ENCODE results near the gene BPIFA1. TPM values are rescaled to one million over a fixed set of nuclear protein-coding genes. Genes with fewer than 3 reads are reported as not detected.
A peak's percentile ranks its signal among the peaks of the same experiment; 100 is the strongest.

Gene BPIFA1
- total and polyA plus RNA-seq, 8 donors = not detected

GRCh38 chr20:33210371-33210770 lies 25.4 kb upstream of the BPIFA1 start:
- intact Hi-C loops (cut with DNase I) = loop anchor here in 1 of 3 donors (5.0 kb wide), 1 partner anchor 118 kb away; no protein-coding TSS in a partner anchor
- DNase-seq = no peak
- no peak for TF ChIP-seq CTCF (IDR thresholded peaks at IDR 0.05)

GRCh38 chr20:33211817-33212424 lies 23.9 kb upstream of the BPIFA1 start:
- FAIRE-seq (no peak), ATAC-seq (peak; percentile 87 to 97 (median 96)), DNase-seq (peak; percentile 42 to 80 (median 66))
- Histone ChIP-seq H3K4me1 (peaks cover 0 to 3% (median 0%) of the 10 kb centered on the region in 3 donors), H3K27me3 (no peaks in the 10 kb centered on the region), H3K9me3 (no peaks in the 10 kb centered on the region), H3K27ac (no peak overlapping the region), H3K36me3 (no peaks in the 10 kb centered on the region), H3K4me3 (no peak overlapping the region)
- intact Hi-C loops (cut with DNase I) = loop anchor here in 1 of 3 donors (5.0 kb wide), 1 partner anchor 120 kb away; no protein-coding TSS in a partner anchor
- 6 to 7% methylated on average over 5 of the region's 5 CpGs for WGBS, 2 donors
- peak; percentile 18 to 53 (median 40) for TF ChIP-seq CTCF (IDR thresholded peaks at IDR 0.05)

More at GRCh38 chr20:33210371-33210770, 25.4 kb upstream of the BPIFA1 start:
- no peak for FAIRE-seq
- no peak for ATAC-seq
- no peaks in the 10 kb centered on the region for H3K36me3 ChIP-seq
- no peak overlapping the region for H3K27ac ChIP-seq
- H3K4me3 ChIP-seq = no peak overlapping the region
- H3K4me1 ChIP-seq = peaks cover 0 to 3% (median 0%) of the 10 kb centered on the region in 3 donors
- H3K27me3 ChIP-seq = no peaks in the 10 kb centered on the region
- WGBS, 2 donors = 27 to 37% methylated on average over 1 of the region's 1 CpG
- H3K9me3 ChIP-seq = no peaks in the 10 kb centered on the region

GRCh38 chr20:33217052-33217451 lies 18.7 kb upstream of the BPIFA1 start, which contains the start of gene BPIFA3:
Gene BPIFA3, plus strand, starts transcription at chr20:33217352. Its CDS starts 185 bp downstream, at chr20:33217537.
- DNase-seq (no peak), FAIRE-seq (no peak), ATAC-seq (no peak)
- intact Hi-C loops (cut with DNase I) = no loop called here
- H3K36me3 ChIP-seq = no peaks in the 10 kb centered on the region
- no peaks in the 10 kb centered on the region for H3K27me3 ChIP-seq
- H3K4me1 ChIP-seq = no peaks in the 10 kb centered on the region
- no peaks in the 10 kb centered on the region for H3K9me3 ChIP-seq
- WGBS, 2 donors = 71 to 84% methylated on average over 2 of the region's 2 CpGs
- TF ChIP-seq CTCF (IDR thresholded peaks at IDR 0.05) = no peak
- no peak within 1 kb of the TSS for H3K4me3 ChIP-seq
- H3K27ac ChIP-seq = no peak within 1 kb of the TSS

- Histone ChIP-seq H3K27me3 (no peaks in the 10 kb centered on the region), H3K27ac (no peak overlapping the region), H3K4me1 (no peaks in the 10 kb centered on the region), H3K36me3 (no peaks in the 10 kb centered on the region), H3K9me3 (no peaks in the 10 kb centered on the region), H3K4me3 (no peak overlapping the region)
- DNase-seq (no peak), ATAC-seq (no peak), FAIRE-seq (no peak)
- 59 to 63% methylated on average over 4 of the region's 4 CpGs for WGBS, 2 donors
- no peak for TF ChIP-seq CTCF (IDR thresholded peaks at IDR 0.05)
- intact Hi-C loops (cut with DNase I) = no loop called here
Observed at GRCh38 chr20:33224399-33224798, 11.4 kb upstream of the BPIFA1 start.

- Histone ChIP-seq H3K9me3 (no peaks in the 10 kb centered on the region), H3K27me3 (no peaks in the 10 kb centered on the region), H3K4me1 (no peaks in the 10 kb centered on the region), H3K36me3 (no peaks in the 10 kb centered on the region), H3K4me3 (no peak overlapping the region), H3K27ac (no peak overlapping the region)
- WGBS, 2 donors = 47 to 48% methylated on average over 6 of the region's 6 CpGs
- intact Hi-C loops (cut with DNase I) = no loop called here
- TF ChIP-seq CTCF (IDR thresholded peaks at IDR 0.05) = no peak
- DNase-seq = no peak
- FAIRE-seq = no peak
- ATAC-seq = no peak
Observed at GRCh38 chr20:33229843-33230242, 6.0 kb upstream of the BPIFA1 start.

All from pancreas (tissue), 10 donors.